ENCODE results near the gene TOP1.

Gene TOP1

DNA sequence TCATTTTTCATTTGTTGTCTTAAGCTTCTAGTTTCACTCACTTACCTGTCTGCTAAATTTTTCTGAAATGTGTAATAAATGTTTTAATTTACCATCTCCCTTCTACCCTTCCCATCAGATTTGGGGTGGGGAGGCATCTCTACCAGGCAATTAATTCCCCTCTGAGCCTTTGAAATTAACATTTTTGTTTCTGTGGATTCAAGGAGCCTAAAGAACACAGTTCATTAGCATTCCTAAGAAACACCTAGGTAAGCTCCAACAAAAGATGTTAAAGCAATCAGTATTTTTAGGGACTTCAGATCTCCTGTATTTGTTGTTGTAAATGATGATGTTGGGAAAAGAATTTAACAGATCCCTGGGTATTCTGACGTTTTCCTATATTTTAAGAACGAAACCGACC, 6.6 kb downstream of the TOP1 start:
- DNase-seq, result no peak

DNA sequence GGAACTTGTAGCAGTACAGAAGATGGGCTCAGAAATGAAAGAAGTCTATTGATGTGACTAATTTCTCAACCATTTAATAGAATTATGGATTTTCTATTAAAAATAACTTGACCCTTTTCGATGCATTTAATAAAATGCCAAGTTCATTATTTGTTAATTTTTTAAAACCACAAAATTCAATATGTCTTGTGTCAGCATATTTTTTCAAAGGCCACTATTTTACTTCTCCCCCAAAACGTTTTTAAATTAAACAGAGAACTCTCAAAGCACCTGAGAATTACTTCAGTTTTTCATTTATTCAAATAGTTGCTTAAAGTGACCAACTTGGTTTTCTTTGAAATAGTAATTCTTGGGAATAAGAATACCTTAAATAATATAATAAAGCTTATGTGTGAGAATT, 8.6 kb downstream of the TOP1 start:
- DNase-seq, result no peak

DNA sequence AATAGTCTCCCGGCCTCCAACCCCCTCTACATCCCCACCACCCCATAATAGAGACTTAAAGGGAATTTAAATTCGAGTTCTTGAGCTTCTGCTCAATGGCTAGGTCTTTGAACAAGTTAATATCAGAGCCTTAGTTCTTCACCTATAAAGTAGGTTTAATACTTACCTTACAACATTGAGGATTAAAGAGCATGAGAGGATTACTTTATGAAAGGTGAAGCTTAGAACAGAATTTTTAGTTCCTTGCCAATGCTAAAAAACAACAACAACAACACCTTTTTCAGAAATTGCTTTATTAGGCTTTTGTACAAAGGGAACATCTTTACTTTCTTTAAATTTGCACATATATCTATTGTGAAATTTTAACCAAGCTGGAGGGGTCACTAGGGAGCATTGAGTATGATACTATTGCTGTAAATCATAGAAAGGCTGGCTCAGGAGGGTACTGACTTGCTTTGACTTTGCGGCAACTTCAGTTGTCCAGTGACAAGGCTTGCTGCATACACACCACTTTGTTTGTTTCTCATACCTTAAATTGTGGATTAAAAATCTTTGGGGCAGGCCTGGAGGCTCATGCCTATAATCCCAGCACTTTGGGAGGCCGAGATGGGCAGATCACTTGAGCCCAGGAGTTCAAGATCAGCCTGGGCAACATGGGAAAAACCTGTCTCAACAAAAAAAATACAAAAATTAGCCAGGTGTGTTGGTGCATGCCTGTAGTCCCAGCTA, 9.7 kb downstream of the TOP1 start:
- no peak for DNase-seq

DNA sequence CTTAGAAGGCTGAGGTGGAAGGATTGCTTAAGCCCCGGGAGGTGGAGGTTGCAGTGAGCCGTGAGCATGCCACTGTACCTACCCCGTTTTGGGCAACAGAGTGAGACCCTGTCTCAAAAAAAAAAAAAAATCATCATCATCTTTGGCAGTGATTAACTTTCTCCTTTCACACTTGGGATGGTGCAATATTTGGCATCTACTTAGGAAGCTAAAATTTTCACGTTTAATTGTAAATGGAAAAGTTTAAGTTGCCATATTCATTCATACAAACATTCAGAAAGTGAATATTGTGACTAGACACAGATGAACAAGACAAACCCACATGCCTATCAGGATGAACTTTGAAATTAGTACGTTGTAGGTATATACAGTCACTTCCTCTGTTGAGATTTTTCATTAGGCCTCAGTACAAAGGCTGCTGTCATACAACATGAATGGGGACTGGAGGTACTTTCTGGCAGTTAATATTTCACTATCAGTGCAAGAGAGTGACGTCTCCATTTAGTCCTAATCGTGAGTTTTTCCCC, 10.3 kb downstream of the TOP1 start:
- no peak for DNase-seq

DNA sequence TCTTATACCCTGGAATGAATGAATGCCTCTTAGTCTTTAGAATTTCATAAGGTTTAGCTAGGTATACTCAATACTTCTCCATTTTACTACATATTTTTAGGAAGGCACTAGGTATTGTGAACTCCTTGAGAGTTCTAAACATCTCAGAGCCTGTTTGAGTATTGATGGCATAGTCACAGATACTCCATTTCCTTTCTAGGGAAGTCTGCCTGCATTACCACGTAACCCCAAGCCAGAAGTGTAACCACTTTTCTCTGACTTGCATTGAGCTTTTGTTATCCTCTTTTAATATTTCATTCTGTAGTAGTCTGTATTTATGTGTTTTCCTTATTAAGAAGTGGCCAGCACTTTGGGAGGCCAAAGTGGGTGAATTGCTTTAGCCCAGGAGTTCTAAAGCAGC, 12.2 kb downstream of the TOP1 start:
- DNase-seq, result no peak

DNA sequence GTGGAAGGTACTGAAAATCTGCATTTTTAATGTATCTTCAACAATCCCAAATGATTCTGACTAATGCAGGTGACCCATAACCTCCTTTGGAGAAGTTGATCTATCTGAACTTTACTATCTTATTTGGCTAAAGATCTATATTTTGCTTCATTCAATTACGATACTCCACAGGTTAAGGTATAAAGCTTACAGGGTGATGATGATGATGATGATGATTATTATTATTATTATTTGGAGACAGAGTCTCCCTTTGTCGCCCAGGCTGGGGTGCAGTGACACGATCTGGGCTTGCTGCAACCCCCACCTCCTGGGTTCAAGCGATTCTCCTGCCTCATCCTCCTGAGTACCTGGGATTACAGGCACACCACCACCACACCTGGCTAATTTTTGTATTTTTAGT, 13.1 kb downstream of the TOP1 start:
- DNase-seq, result no peak

DNA sequence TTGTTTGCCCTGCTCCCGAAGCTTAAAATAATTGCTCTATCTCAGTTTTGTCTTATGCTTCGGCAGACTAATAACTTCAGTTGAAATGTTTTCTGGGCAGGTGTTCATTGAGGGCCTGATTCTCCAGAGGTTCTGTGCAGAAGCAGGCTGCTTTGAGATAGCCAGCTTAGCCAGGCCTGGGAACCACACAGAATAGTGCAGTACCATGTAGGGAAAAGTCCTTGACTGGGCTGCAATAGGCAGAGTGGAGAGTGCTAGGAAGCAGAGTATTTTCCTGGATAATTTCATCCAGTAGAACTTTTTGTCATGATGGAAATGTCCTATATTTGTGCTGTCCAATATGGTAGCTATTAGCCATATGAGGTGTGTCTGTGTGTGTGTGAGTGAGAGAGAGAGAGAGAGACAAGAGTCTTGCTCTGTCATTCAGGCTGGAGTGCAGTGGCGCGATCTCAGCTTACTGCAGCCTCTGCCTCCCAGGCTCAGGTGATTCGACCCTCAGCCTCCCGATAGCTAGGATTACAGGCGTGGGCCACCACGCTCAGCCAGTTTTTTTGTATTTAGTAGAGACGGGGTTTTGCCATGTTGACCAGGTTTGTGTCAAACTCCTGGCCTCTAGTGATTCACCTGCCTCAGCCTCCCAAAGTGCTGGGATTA, 15.9 kb downstream of the TOP1 start:
- no peak for DNase-seq

DNA sequence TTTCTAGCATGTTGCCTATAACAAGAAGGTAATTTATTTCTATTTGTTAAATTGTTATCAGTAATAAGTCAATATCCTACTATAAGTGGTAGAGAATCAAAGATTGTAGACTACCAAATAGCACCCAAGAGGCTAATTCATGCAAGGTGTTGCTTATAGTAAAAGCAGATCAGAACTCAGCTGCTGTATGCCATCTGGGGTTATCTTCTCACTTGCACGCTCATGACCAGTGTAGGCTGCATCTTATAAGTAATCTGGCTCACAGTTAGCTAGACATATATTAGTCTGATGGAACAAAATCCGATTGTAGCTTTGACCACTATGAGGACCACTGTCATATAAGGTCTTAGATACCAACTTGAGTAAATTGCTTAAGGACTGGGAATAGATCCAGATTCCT, 17.0 kb downstream of the TOP1 start:
- DNase-seq, result no peak

DNA sequence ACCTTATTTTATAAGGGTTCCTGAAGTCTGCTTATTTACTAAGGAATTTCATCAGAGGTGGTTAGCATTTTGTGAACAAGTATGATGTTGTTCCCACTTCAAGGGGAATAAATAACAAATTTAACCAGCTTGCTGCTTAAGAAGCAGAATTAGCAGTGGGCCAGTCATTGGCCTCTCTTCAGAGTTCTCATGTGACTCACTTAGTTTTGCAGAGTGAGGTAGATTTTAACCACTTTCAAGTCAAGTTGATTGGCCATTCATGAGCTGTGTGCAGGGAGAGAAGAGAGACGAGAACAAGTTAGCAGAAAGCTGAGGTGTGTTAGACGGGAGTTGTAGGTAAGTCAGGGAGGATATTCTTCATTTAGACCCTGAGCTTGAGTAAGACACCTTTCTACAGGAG, 18.1 kb downstream of the TOP1 start:
- no peak for DNase-seq

DNA sequence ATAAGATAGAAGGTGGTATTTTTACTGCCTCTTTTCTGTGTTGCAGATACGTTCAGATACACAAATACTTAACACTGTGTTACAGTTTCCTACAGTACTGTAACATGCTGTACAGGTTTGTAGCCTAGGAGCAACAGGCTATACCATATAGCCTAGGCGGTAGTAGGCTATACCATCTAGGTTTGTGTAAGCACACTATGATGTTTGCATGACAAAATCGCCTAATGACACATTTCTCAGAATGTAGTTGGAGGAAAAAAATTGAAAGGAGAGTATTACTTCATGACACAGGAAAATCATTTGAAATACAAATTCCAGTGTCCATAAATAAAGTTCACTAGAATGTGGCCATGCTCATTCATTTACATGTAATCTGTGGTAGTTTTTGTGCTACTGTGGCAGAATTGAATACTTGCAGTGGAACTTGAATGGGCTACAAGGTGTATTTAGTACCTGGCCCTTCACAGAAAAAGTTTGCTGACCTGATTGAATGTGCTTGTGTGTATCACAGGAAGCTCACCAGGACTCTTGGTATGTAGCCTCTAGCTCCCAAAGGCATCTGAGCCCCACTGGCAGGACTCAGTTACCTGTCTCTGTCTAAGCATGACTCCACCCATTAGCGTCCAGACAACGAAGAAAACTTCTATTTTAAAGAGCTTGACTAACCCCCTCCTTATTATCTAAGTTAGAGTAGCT, 18.8 kb downstream of the TOP1 start:
- DNase-seq, result no peak

DNA sequence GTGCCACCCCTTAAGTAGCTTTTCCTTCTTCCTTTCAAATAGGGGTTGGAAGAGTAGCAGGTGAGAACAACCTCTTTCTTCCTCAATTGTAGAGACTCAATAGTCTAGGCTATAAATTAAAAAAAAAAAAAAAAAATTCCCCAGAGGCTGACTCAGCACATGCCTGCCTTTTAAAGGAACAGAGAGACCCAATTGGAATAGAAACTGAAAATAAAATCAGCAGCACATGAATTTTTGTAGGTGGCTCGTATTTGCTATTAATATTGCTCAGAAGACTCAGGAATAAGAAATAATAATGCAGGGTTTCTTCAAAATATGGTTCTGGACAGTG, 19.3 kb downstream of the TOP1 start:
- DNase-seq, result no peak

DNA sequence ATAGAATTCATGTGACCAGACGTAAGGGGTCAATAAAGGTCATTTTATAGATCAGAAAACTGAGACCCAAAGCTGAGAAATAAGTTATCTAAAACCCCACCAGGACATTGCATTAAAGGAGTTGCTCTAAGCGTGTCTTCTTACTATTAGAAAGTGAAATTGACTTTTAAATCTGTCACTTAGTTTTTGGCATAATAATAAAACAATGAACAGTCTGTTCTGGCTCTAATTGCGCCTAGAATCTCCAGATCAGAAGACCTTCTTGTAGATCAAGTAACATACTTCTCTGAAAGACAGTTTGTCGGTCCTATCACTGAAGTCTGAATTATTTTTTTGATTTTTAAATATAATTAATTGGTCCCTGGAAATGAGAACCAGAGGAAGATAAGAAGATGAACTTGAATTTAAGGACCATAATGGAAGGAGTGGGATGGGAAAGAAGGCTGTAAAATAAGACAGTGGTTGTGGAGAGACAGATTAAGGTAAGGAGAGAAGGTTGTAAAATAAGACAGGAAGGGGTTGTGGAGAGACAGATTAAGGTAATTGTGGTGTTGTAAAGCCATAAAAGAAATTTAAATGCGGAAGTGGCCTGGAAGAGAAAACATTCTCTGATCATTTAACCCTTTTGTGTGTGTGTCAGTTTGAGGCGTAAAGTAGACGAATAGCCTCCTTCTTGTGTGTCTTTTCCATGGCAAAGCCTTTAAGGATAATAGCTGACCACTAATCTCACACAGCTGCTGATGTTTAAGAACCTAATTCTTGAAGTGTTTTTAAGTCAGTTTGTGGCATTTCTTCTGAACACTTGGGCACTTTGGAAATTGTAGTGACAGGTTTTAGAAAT, 20.1 kb downstream of the TOP1 start:
- DNase-seq, result no peak

DNA sequence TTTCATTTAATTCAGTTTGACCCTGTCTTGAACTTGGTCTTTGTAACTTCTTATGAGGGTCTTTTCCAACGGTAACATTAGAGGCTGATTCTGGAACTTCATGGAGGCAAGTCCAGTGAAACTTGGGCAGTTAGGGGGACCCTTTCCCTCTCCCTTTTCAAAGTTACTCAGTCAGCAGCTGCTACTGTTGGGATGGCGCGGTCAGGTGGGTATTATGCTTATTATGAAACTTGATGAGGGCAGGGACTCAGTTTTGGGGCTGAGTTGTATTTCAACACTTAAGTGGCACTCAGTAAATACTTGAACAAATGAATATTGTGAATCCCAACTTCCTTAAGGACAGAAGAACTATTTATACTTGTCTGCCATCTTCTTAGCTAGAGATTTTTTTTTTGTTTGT, 20.8 kb downstream of the TOP1 start:
- DNase-seq, result no peak

DNA sequence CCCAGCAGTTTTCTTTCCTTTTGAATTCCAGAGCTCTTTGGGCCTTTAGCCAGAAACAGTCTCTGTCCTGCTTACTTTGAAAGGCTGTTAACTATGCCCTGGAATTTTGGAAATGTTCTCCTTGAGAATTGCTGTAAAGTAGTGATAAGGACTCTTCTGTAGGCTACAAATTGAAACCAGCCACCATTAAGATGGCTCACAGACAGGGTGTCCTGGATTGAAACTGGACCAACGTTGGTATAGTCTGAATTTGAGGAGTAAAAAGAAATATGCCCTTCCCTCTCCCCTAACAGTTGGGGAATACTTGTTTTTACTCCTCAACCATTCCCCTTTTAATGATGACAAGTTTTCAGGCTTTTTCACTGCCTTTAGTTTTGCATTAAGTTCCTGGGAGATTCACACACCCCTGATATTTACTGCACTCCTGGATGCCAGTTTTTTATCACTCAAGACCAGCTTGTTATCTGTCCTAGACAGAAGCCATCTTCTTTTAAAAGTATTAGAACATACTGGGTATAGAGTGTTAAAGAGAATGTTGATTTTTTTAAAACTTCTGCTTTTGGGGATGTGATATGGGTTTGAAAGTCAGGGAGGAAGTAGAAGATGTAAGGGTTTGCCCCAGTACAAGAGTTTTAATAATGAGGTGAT, 21.9 kb downstream of the TOP1 start:
- no peak for DNase-seq

DNA sequence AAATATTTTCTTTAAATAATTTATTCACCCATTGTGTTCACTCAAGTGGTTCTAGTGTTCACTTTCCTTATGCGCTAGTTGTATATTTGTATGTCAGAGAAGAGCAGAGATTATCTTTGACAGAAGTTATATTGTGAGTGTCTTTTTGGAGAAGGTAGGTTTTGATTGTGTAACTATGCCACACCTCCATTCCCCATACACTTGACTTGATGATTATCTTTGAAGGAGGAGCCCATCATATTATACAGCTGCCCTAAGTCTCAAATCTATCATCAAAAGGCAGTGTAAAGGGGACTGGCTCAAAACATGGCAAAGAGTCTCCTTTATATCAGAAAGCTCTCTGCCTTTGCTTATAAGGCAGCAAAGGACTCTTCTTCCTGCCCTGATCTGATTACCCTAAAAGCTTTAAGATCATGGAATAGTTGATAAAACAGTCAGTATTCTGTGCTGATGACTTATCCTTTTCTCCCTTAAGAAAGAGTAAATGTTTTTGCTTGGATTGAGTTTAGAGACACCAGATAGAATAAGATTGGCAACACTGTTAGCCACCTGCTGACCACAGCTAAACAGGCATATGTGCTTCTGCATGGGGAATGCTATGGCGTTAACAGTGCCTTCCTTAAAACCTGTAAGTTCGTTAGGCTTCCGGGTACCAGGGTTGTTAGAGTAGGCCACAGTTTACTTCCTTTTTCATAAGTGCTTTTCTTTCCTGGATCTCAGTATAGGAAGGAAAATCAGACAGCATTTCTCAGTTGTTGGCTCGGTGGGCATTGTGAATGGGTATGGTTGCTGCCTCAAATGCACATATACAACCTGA, 22.6 kb downstream of the TOP1 start:
- DNase-seq, result no peak

DNA sequence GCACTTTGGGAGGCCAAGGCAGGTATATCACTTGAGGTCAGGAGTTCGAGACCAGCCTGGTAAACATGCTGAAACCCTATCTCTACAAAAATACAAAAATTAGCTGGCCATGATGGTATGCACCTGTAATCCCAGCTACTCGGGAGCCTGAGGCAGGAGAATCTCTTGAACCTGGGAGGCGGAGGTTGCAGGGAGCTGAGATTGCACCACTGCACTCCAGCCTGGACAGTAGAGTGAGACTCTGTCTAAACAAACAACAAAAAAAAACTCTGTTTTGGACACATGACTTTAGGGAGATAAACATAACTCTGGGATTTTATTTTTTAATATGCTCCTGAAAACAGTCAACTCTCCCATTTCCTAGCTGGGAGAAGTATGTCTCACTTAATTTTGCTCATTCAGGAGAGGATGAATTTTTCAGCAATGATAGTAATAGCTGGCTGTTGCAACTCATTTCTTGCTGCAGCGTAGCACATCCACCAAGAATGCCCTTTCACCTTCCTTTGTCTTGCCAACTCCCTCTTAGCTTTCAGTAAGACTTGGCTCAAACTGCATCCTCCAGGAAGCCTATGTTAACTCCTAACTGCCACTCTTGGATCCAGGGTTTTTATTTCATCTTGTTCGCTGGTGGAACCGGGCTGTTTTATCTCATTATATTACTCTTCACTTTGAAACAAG, 24.3 kb downstream of the TOP1 start:
- no peak for DNase-seq

DNA sequence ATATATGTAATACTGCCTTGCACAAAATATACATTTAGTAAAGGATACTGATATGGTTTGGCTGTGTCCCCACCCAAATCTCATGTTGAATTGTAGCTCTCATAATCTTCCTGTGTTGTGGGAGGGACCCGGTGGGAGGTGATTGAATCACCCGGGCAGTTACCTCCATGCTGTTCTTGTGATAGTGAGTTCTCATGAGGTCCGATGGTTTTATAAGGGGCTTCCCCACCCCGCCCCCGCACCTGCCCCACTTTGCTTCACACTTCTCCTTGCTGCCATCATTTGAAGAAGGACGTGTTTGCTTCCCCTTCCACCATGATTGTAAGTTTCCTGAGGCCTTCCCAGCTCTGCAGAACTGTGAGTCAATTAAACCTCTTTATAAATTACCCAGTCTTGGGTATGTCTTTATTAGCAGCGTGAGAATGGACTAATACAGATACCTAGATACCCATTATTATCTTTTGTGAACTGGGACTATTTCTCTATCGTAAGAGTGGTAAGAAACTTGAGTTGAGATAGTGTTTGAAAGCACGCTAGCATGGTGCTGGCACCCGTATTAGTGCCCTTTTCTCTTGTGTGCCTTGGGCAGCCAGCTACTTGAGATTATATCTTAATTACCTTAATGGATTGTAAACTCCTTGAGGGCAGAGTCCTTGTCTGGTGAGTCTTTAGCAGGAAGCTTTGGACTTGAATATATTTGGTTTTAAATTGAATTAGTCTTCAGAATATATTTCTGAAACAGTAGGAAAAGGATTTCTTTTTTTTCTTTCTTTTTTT, 25.6 kb downstream of the TOP1 start:
- DNase-seq, result no peak

DNA sequence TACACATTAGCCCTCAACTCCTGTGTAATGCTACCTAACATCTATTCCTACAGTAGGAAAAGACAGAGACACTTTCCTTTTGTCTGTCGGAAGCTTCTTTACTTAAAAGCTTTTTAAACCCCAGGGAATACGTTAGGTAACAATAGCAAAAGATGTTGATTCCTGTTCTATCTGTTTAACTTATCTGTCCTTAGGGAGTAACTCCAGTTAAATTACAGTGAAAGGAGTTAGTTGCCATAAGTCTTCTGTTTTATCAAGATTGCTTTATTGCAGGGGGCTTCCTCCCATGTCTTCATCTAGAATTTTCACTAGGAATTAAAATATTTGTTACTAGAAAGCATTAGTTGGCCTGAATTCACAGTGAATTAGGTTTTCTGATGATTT, 26.2 kb downstream of the TOP1 start:
- no peak for DNase-seq

DNA sequence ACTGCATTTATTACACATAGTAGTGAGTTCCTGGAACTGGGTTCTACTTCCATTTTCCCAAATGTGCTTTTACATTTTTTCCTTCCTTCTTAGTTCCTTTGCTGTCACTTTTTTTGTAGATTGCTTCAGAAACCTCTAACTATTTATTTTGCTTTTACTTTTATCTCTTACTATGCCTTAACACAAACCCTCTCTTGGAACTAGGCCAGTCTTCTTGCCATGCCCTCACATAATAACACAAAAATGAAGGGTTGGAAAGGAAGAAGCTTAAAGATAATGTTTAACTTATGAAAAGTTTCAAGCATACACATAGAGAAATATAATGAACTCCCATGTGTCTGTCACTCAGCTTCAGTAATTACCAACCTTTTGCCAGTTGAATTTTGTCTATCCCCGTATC, 27.1 kb downstream of the TOP1 start:
- no peak for DNase-seq

All from hypothalamus (tissue), 51 donors.